HG02610 (cell line): Measurements from ENCODE around the gene RNGTT.
"Not testable (repeated sequence)": the region's sequence is repeated elsewhere in the genome, so short reads cannot be mapped to it uniquely, and the experiment has no call there.

ENCODE experiments used
- ATAC-seq: cut with Tn5 transposase; IDR thresholded peaks from one replicate; pipeline ENCODE4 v1.9.1; 2021; ENCODE audit warnings: mild to moderate bottlenecking, moderate library complexity; ENCODE audit not compliant: unreplicated experiment

RNGTT gene

GRCh38 chr6:88963139-88964090 is at the start of gene RNGTT:
RNGTT (minus strand) TSS chr6:88963618; CDS start chr6:88963409, 209 bp downstream.
- ATAC-seq, result peak; percentile 98

- ATAC-seq, result no peak
Measured at GRCh38 chr6:89011436-89011835, 48.0 kb upstream of the RNGTT start.

- ATAC-seq, result no peak
Measured at GRCh38 chr6:89010825-89011224, 47.4 kb upstream of the RNGTT start.

GRCh38 chr6:89009624-89010059 is 46.2 kb upstream of the RNGTT start:
- no peak for ATAC-seq

GRCh38 chr6:89008815-89009374 is 45.5 kb upstream of the RNGTT start:
- no peak for ATAC-seq

GRCh38 chr6:89008001-89008814 is 44.8 kb upstream of the RNGTT start:
- no peak for ATAC-seq

GRCh38 chr6:89007209-89008000 is 44.0 kb upstream of the RNGTT start:
- ATAC-seq, result no peak

GRCh38 chr6:89002523-89002922 is 39.1 kb upstream of the RNGTT start:
- ATAC-seq, result no peak

GRCh38 chr6:88997327-88997726 is 33.9 kb upstream of the RNGTT start:
- no peak for ATAC-seq

- ATAC-seq, result no peak
Measured at GRCh38 chr6:88992741-88993552, 29.5 kb upstream of the RNGTT start.

- no peak for ATAC-seq
Measured at GRCh38 chr6:88989215-88989614, 25.8 kb upstream of the RNGTT start.

- ATAC-seq, result no peak
Measured at GRCh38 chr6:88987922-88988321, 24.5 kb upstream of the RNGTT start.

- ATAC-seq, result no peak
Measured at GRCh38 chr6:88985901-88986300, 22.5 kb upstream of the RNGTT start.

GRCh38 chr6:88984606-88985005 is 21.2 kb upstream of the RNGTT start:
- no peak for ATAC-seq

GRCh38 chr6:88984152-88984551 is 20.7 kb upstream of the RNGTT start:
- ATAC-seq, result no peak

GRCh38 chr6:88983532-88983931 is 20.1 kb upstream of the RNGTT start:
- no peak for ATAC-seq

GRCh38 chr6:88983129-88983528 is 19.7 kb upstream of the RNGTT start:
- ATAC-seq, result not testable (repeated sequence)

GRCh38 chr6:88982720-88983119 is 19.3 kb upstream of the RNGTT start:
- peak; percentile 55 for ATAC-seq

GRCh38 chr6:88975369-88975768 is 12.0 kb upstream of the RNGTT start:
- no peak for ATAC-seq
